GM19240 (cell line): ENCODE data around the gene GCA.

Experiments used
- DNase-seq: peaks from one replicate; pipeline ENCODE4 v3.0.0; 2011; ENCODE audit warnings: low spot score; ENCODE audit not compliant: insufficient read length

The GCA gene

DNA sequence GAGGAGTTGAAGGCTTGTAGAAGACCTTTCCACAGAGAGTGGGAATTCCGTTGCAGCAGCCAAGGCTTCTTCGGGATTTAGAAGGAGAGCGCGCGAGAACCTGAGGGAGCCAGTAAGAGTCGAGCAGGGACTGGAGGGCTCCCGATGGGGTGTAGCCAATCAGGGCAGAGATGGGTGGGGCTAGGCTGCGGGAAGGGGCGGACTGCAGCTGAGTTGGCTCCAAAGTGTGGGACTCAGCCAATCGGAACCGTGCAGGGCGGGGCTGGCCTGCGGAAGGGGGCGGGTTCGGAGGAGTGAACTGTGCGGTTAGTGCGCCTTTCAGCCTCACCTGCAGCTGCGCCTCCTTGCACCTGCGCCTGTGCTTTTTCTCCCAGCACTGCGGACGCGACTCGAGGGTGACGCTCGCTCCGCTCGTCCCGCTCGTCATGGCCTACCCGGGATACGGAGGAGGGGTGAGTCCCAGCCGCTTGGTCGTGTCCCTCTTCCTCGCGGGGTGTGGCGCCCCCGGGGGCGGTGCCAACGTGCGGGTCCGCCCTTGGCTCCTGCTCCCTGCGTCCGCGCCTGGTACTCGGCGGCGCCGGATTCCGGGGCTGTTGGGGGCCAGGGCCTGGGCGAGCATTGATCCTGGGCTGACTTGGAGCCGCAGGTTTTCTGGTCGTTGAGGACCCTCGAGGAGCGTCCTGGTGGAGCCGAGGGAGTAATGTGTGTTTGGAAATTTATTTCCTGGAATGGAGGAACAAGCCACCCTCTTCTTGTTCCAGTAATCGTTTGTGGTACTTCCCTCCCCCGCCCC is at the start of gene GCA:
TSS of gene GCA (plus strand) at position 309 of the 793 bp plus-strand sequence. CDS start at position 426, 117 bp downstream.
- DNase-seq: peak; percentile 68

DNA sequence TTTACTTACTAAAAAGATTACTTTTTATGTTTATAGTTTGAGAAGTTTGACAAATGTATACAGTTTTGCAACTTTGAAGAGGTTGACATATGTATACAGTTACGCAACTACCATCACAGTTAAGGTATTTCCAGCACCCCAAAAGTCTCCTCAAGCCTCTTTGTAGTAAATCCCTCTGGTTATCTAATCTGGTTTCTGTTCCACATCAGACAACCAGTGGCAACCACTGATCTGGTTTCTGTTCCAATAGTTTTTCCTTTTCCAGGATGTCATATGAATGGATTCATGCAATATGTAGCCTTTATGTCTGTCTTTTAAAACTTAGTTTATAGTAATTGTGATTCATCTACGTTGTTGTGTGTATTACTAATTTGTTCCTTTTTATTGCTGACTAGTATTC is 48.9 kb upstream of the GCA start:
- DNase-seq: no peak

DNA sequence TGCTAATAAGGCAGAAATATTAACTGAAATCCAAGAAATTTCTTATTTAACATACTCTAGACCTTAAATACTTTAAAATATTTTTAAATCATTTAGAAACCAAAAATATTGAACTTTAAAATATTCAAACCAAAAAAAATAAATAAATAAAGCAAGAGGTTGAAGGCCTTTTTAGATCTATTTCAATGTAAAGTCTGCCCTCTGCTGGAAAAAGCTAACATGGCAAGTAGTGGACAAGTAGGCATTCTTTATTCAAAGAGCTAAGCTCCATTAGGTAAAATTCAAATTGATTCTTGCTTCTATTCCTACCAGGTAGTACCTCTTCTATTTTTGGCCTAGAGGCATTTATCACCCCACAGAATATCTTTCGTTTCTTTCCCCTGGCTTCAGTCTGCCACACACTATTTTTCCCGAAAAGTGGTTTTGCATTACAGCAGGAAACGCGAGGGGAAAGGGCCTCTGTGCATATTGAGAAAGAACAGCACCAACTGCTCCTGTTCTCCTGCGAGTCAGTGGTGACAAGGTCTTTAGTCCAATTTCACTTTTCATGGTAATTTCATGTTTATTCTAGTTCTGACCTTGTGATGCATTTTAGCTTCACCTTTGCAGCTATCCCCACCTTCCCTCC is 45.9 kb upstream of the GCA start:
- no peak for DNase-seq

GRCh38 chr2:162298669-162299335 is 45.1 kb upstream of the GCA start:
- DNase-seq: no peak

DNA sequence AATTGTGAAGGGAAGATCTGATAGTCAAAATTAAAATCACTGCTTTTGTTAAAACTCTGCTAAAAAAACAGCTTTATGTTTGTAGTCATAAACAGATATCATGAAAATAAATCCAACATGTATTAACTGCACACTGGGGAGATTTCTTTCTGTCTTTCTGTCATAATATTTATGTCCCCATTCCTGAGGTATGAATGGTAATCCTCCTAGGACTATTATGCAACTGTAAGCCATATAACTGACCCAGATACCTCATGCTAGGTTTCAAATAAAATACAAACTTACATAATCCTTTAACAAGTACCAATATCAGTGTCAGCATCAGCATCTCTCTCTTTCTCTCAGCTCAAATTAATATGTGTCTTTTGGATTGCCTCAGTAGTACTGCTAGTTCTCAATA is 43.7 kb upstream of the GCA start:
- no peak for DNase-seq

GRCh38 chr2:162301151-162301804 is 42.7 kb upstream of the GCA start:
- DNase-seq: no peak

DNA sequence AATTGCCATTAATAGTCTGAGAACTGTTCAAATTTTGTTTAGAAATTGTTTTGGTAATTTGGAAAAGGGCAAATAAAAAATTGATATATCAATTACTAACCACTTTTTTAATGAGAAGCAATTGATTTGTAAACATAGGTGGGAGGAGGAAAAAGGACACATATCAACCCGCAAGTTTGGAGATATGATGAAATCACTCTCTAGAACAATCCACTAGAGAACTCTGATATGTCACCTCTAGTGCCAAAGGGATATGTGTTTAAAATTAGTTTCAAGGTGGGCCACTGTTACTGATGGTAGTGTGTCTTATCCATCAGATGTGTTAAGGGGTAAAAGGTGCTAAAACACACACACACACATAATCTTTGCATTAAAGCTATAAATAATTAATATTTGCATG is 42.1 kb upstream of the GCA start:
- no peak for DNase-seq

DNA sequence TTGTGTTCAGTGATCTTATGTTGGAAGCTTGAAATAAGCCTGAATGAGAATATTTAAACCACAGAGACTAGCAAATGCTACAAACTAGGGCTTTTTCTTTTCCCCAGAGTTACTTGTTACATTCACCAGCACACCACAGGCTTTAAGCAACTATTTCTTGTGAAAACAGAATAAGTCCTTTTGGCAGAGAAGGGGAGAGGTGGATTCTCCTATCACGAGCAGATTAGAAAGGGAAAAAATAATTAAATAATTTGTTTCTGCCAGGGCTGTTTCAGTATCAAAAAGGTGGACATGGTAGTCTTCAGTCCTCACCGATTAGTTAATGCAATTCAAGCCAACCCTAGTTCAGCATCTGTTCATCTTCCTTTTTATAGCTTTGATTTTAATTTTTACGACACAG is 38.0 kb upstream of the GCA start:
- no peak for DNase-seq

DNA sequence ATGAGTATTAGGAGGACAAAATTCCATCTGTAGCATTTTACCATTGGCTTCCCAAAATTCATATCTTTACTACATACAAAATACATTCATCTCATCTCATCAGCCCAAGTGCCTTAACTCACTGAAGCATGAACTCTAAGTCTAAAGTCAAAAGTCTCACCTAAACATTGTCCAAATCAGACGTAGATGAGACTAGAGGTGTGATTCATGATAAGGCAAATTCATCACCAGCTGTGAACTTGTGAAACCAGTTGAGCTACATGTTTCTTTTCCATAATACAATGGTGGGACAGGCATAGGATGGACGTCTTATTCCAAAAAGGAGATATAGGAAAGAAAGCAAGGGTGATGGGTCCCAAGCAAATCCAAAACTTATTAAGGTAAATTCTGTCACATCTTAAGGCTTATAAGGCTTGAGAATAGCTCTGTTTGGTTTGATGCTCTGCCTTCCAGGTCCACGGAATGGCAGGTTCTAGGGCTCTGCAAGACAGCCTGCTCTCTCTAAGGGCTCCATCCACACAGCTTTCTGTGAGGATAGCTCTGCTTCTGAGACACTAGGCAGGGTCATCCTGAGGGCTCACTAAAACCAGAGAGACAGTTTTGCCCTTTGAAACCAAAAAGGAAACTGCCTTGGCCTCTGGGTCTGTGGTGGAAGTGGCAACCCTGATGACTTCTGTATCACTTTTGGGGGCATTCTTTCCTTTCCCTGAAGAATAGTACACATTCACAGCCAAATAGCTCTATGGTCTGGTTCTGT is 35.0 kb upstream of the GCA start:
- DNase-seq: no peak

- no peak for DNase-seq
Measured at GRCh38 chr2:162312853-162313252, 31.1 kb upstream of the GCA start.

- DNase-seq: no peak
Measured at GRCh38 chr2:162315938-162316337, 28.0 kb upstream of the GCA start.

GRCh38 chr2:162316590-162316989 is 27.3 kb upstream of the GCA start:
- DNase-seq: no peak

- DNase-seq: no peak
Measured at GRCh38 chr2:162317058-162317742, 26.7 kb upstream of the GCA start.

- DNase-seq: no peak
Measured at GRCh38 chr2:162317861-162318327, 26.0 kb upstream of the GCA start.

DNA sequence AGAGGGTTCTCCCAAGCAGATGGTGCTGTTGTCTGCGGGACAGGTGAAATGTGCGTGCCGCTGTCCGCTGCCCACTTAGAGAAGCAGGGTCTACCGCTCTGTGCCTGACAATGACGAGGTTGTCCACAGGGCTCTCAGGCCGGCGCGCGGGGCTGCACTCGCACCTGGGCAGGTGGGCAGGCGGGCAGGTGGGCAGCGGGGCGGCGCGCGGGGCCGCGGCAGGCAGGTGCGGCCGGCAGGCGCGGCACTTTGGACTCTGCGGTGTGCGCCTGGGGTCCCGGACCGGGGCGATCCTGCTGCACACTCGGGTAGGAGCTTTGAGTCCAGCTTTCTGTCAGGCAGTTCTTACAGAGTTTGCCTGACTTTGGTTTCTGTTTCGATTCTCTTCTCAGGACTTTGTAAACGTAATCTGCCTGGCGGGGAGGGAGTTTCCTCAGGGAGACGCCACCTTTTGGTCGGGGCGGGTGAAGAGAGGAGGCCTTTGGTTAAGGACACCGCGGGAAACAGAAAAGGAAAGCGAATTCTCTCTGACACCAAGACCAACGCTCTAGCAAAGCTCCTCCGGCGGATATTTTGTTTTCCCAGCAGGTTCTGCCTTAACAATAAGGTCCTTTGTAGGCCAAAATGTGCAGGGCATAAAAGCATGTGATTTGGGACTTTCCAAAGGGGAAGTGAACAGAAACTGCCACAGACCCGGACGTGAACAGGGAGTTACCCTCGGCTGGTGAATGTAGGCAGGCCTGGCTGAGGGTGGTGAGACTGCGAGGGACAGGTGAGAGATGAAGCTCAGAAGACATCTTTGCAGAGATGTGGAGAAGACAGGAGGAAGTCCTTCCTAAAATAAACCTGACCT is 25.4 kb upstream of the GCA start, which contains the start of gene IFIH1:
TSS of gene IFIH1 (minus strand) at position 357 of the 853 bp plus-strand sequence. CDS start 377 bp downstream, outside the sequence.
- DNase-seq: peak; percentile 36

- DNase-seq: no peak
Measured at GRCh38 chr2:162320864-162321517, 22.9 kb upstream of the GCA start.

DNA sequence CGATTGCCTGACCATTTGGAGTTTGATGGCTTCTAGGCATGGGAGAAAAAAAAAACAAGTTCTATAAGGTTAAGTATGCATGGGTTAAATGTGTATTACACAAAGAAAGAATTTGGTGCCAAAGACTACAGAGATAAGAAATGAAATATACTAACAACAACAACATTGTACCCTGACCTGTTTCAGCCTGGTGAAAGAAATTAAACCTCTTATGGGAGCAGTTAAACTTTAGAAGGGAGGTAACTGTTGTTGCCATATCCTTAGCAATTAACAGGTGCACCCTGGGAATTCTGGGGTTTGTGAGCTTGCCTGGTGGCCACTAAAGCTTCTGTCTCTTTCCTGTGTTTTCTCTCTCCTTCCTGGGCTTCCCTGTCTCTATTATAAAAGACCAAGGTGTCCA is 19.0 kb upstream of the GCA start:
- no peak for DNase-seq

DNA sequence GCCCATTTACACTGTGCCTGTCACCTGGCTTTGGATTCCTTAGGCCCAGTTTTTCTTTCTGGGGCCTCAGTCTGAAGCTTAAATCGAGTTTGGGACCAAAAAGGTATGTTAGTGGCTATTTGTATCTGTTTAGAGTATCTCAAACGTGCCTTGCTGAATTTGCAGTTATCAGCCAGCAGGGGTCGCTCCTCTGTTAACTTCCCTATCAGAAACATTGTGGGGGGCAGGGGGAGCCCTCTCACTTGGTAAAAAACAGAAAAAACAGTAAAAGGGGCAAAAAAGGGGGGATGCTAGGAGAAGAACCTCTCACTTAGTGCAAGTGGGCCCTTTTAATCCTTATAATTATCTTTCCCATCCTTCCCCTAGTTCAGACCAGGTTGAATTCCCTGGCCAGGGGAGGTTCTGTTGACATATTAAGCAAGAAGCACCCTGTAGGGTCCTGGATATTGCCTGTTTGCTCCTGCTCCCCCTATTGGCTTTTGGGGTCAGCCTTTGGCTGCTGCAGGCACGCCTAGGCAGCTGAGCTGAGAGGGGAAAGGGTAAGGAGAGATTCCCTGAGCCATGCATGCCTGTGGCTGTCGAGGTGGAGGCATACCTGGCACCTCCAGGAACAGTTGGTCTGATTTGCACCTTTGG is 16.7 kb upstream of the GCA start:
- no peak for DNase-seq
